Activated CD8-positive, alpha-beta memory T cell treated with anti-CD3 and anti-CD28 coated beads for 4 hours (primary cell): ENCODE data around the gene ANKRD35.
A peak's percentile ranks its signal among the peaks of the same experiment; 100 is the strongest.

Experiments
- DNase-seq, 2 donors: peaks; one replicate each; pipeline ENCODE4 v3.0.0-alpha.2; 2020; ENCODE audit warnings: low read depth in 2 of 2

Gene ANKRD35

GRCh38 chr1:145893306-145894055, 7.8 kb upstream of the ANKRD35 start:
- DNase-seq: no peak

GRCh38 chr1:145892486-145893087, 6.9 kb upstream of the ANKRD35 start:
- no peak for DNase-seq

GRCh38 chr1:145891587-145892485, 6.2 kb upstream of the ANKRD35 start:
- no peak for DNase-seq

GRCh38 chr1:145891143-145891542, 5.5 kb upstream of the ANKRD35 start:
- DNase-seq: no peak

- DNase-seq: no peak
These were observed 4.1 kb upstream of the ANKRD35 start for GRCh38 chr1:145889722-145890121.

GRCh38 chr1:145887631-145888030, 2.0 kb upstream of the ANKRD35 start:
- DNase-seq: no peak

GRCh38 chr1:145886816-145887215, 1.1 kb upstream of the ANKRD35 start:
- DNase-seq: no peak

- DNase-seq: no peak
These were observed 724 bp upstream of the ANKRD35 start for GRCh38 chr1:145886390-145886789.

- DNase-seq: no peak
These were observed 991 bp downstream of the ANKRD35 start for GRCh38 chr1:145884675-145885074.

- no peak for DNase-seq
These were observed 5.9 kb downstream of the ANKRD35 start for GRCh38 chr1:145879775-145880174.

GRCh38 chr1:145878724-145879123, 6.9 kb downstream of the ANKRD35 start:
- DNase-seq: no peak

- DNase-seq: no peak
These were observed 7.7 kb downstream of the ANKRD35 start for GRCh38 chr1:145877923-145878486.

- DNase-seq: no peak
These were observed 11.0 kb downstream of the ANKRD35 start for GRCh38 chr1:145874646-145875045.

GRCh38 chr1:145871994-145872924, 13.4 kb downstream of the ANKRD35 start:
- DNase-seq: no peak

GRCh38 chr1:145868232-145868631, 17.4 kb downstream of the ANKRD35 start:
- no peak for DNase-seq

- DNase-seq: no peak
These were observed 22.2 kb downstream of the ANKRD35 start for GRCh38 chr1:145863282-145864018.

- peak; percentile 55 to 60 for DNase-seq
These were observed 26.1 kb downstream of the ANKRD35 start for GRCh38 chr1:145859491-145860023.

GRCh38 chr1:145858901-145859490, 26.7 kb downstream of the ANKRD35 start, which contains the start of gene PIAS3:
Gene PIAS3 (minus strand): TSS chr1:145859081. CDS start chr1:145858990, 91 bp downstream.
- DNase-seq: peak; percentile 59 to 68

GRCh38 chr1:145858238-145858900, 27.3 kb downstream of the ANKRD35 start:
- peak in 1 of 2 donors; percentile 34 for DNase-seq
